Thyroid gland (tissue), 4 donors: ENCODE results near the gene PPHLN1.
A peak's percentile ranks its signal among the peaks of the same experiment; 100 is the strongest.

Experiments
- POLR2A ChIP-seq, 2 donors: fragments of 450-650 bp; IDR thresholded peaks; one replicate each; pipeline ENCODE4 v1.6.1; 2017; ENCODE audit warnings: antibody characterized with exemption in 2 of 2, mild to moderate bottlenecking in 2 of 2, moderate library complexity in 1 of 2
- TF ChIP-seq, protein P1 (sequence below), 6 experiments: fragments of 200-600 bp in 3 of 6; fragments of 450-650 bp in 3 of 6; sonication (generic) in 3 of 6; IDR thresholded peaks; one replicate each; pipeline ENCODE4 v1.5.1; 2016 to 2019; ENCODE audit warnings: antibody characterized with exemption in 6 of 6, mild to moderate bottlenecking in 2 of 6, inconsistent platforms in 1 of 6, moderate library complexity in 1 of 6

DNA sequence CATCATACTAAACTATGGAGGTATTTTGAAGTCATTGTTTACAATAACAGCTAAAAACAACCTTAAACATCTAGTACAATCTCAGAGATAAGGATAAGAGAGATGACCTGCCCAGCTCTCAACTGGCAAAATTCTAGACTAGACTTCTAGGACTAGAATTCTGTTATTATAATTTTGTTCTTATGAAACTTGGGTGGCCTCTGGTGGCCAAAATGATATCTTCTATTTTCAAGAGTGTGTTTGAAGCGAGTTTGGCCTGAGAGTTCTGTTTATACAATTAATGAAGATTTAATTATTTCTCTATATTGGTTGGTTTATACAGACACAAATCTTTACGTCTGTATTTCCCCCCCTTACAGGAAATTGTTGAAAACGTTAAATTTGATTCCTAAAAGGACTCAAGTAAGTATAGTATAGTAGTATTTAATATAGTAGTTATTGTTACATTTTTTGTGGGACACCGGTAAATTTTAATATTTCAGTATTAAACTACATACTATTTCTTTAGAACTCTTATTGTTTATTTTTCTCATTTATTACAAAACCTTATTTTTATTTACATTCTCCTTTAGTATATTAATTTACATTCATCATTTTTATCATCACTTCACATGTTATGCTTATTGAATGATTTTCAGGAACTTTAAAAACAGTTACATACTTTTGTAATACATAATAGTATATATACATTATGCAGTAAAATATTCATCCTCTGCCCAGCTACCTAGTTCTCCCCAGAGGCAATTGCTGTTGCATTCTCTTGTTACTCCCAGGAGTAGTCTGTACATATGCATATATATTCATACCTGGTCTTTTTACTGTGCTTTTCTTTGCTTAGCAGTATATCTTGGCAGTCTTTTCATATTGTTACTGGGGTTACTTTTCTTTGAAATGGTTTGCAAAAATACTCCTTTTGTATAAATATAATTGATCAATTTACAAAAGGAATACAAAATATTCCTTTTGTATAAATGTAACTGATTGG lies 6.6 kb downstream of the PPHLN1 start:
- TF ChIP-seq, protein P1, sequence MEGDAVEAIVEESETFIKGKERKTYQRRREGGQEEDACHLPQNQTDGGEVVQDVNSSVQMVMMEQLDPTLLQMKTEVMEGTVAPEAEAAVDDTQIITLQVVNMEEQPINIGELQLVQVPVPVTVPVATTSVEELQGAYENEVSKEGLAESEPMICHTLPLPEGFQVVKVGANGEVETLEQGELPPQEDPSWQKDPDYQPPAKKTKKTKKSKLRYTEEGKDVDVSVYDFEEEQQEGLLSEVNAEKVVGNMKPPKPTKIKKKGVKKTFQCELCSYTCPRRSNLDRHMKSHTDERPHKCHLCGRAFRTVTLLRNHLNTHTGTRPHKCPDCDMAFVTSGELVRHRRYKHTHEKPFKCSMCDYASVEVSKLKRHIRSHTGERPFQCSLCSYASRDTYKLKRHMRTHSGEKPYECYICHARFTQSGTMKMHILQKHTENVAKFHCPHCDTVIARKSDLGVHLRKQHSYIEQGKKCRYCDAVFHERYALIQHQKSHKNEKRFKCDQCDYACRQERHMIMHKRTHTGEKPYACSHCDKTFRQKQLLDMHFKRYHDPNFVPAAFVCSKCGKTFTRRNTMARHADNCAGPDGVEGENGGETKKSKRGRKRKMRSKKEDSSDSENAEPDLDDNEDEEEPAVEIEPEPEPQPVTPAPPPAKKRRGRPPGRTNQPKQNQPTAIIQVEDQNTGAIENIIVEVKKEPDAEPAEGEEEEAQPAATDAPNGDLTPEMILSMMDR (IDR thresholded peaks at IDR 0.05): peak; percentile 39 to 80 (median 66)
- TF ChIP-seq POLR2A (IDR thresholded peaks at IDR 0.05): no peak
